ENCODE results near the gene CDC23. TPM values are rescaled to one million over a fixed set of nuclear protein-coding genes. Genes with fewer than 3 reads are reported as not detected.
"Not testable (repeated sequence)": the region's sequence is repeated elsewhere in the genome, so short reads cannot be mapped to it uniquely, and the experiment has no call there.

Gene CDC23
- total RNA-seq, 4 donors from 2014 or later = 17.5 to 31.0 (median 22.5) TPM

GRCh38 chr5:138149530-138149929, 63.6 kb downstream of the CDC23 start:
- DNase-seq = no peak
- H3K4me3 ChIP-seq (replicated peaks in 1 of 3) = no peak overlapping the region
- intact Hi-C loops (cut with DNase I) = no loop called here
- H3K36me3 ChIP-seq = no peaks in the 10 kb centered on the region
- H3K4me1 ChIP-seq = no peaks in the 10 kb centered on the region
- 55 to 57% methylated on average over 3 of the region's 3 CpGs for WGBS, 2 donors
- H3K27me3 ChIP-seq = no peaks in the 10 kb centered on the region
- no peak overlapping the region for H3K27ac ChIP-seq
- H3K9me3 ChIP-seq = no peaks in the 10 kb centered on the region
- no peak for TF ChIP-seq POLR2A (IDR thresholded peaks at IDR 0.05)
- TF ChIP-seq, protein P1, sequence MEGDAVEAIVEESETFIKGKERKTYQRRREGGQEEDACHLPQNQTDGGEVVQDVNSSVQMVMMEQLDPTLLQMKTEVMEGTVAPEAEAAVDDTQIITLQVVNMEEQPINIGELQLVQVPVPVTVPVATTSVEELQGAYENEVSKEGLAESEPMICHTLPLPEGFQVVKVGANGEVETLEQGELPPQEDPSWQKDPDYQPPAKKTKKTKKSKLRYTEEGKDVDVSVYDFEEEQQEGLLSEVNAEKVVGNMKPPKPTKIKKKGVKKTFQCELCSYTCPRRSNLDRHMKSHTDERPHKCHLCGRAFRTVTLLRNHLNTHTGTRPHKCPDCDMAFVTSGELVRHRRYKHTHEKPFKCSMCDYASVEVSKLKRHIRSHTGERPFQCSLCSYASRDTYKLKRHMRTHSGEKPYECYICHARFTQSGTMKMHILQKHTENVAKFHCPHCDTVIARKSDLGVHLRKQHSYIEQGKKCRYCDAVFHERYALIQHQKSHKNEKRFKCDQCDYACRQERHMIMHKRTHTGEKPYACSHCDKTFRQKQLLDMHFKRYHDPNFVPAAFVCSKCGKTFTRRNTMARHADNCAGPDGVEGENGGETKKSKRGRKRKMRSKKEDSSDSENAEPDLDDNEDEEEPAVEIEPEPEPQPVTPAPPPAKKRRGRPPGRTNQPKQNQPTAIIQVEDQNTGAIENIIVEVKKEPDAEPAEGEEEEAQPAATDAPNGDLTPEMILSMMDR (IDR thresholded peaks at IDR 0.05) = no peak

DNA sequence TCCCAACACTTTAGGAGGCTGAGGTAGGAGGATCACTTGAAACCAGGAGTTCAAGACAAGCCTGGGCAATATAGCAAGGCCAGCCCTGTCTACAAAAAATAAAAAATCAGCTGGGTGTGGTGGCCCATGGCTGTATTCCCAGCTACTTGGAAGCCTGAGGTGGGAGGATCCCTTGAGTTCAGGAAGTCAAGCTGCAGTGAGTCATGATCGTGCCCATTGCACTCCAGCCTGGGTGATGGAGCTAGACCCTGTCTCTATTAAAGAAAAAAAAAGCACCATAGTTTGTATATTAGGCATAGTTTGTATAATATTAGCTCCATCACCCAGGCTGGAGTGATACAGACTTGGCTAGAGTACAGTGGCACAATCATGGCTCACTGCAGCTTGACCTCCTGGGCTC, 64.3 kb downstream of the CDC23 start:
- no peaks in the 10 kb centered on the region for H3K9me3 ChIP-seq
- H3K4me1 ChIP-seq = no peaks in the 10 kb centered on the region
- intact Hi-C loops (cut with DNase I) = no loop called here
- 67 to 74% methylated on average over 1 of the region's 1 CpG for WGBS, 2 donors
- H3K27ac ChIP-seq = no peak overlapping the region
- H3K4me3 ChIP-seq (replicated peaks in 1 of 3) = no peak overlapping the region
- no peak for TF ChIP-seq POLR2A (IDR thresholded peaks at IDR 0.05)
- no peak for DNase-seq
- H3K36me3 ChIP-seq = no peaks in the 10 kb centered on the region
- no peaks in the 10 kb centered on the region for H3K27me3 ChIP-seq

- intact Hi-C loops (cut with DNase I); DNase-seq; H3K27ac ChIP-seq; H3K36me3 ChIP-seq; H3K9me3 ChIP-seq; H3K4me3 ChIP-seq (replicated peaks in 1 of 3); H3K27me3 ChIP-seq; H3K4me1 ChIP-seq: not testable (repeated sequence)
- 91 to 92% methylated on average over 6 of the region's 6 CpGs for WGBS, 2 donors
Measured at GRCh38 chr5:138143578-138143977, 69.5 kb downstream of the CDC23 start.

DNA sequence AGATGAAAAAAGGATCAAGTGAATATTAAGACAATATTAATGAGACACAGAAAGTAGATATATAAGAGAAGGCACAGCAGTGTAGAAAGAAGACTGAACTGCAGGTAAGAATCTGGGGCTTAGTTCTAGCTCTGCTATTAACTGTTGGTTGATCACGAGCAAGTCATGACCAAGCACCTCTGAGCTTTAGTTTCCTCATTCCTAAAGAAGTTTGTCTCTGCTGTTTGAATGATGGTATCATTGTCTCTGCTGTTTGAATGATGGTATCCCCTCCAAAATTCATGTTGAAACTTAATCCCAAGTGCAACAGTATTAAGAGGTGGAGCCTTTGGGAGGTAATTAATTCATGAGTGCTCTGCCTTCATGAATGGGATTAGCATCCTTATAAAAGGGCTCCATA, 71.4 kb downstream of the CDC23 start:
- Histone ChIP-seq H3K27me3 (no peaks in the 10 kb centered on the region), H3K36me3 (no peaks in the 10 kb centered on the region), H3K4me1 (no peaks in the 10 kb centered on the region), H3K27ac (no peak overlapping the region), H3K4me3 (replicated peaks in 1 of 3) (no peak overlapping the region), H3K9me3 (no peaks in the 10 kb centered on the region)
- no peak for DNase-seq
- TF ChIP-seq POLR2A (IDR thresholded peaks at IDR 0.05) = no peak
- TF ChIP-seq, protein P1 (IDR thresholded peaks at IDR 0.05) = no peak
- intact Hi-C loops (cut with DNase I) = no loop called here
- 60 to 73% methylated on average over 1 of the region's 1 CpG for WGBS, 2 donors

- intact Hi-C loops (cut with DNase I) = no loop called here
- H3K4me1 ChIP-seq = no peaks in the 10 kb centered on the region
- 22 to 29% methylated on average over 4 of the region's 4 CpGs for WGBS, 2 donors
- H3K36me3 ChIP-seq = no peaks in the 10 kb centered on the region
- no peak for TF ChIP-seq POLR2A (IDR thresholded peaks at IDR 0.05)
- TF ChIP-seq, protein P1 (IDR thresholded peaks at IDR 0.05) = no peak
- H3K9me3 ChIP-seq = no peaks in the 10 kb centered on the region
- no peak overlapping the region for H3K27ac ChIP-seq
- DNase-seq = no peak
- H3K4me3 ChIP-seq (replicated peaks in 1 of 3) = no peak overlapping the region
- no peaks in the 10 kb centered on the region for H3K27me3 ChIP-seq
Measured at GRCh38 chr5:138140268-138140667, 72.9 kb downstream of the CDC23 start.

- WGBS, 2 donors = 52 to 56% methylated on average over 3 of the region's 3 CpGs
- peak overlapping the region in 1 of 3 donors; percentile 47 for H3K4me3 ChIP-seq (replicated peaks in 1 of 3)
Measured at GRCh38 chr5:138139781-138140090, 73.4 kb downstream of the CDC23 start.

More at GRCh38 chr5:138139781-138140090, 73.4 kb downstream of the CDC23 start:
- H3K4me1 ChIP-seq = no peaks in the 10 kb centered on the region
- H3K27ac ChIP-seq = no peak overlapping the region
- no peaks in the 10 kb centered on the region for H3K9me3 ChIP-seq
- no peaks in the 10 kb centered on the region for H3K27me3 ChIP-seq
- TF ChIP-seq, protein P1 (IDR thresholded peaks at IDR 0.05) = no peak
- TF ChIP-seq POLR2A (IDR thresholded peaks at IDR 0.05) = no peak
- DNase-seq = no peak
- intact Hi-C loops (cut with DNase I) = loop anchor here (10.0 kb wide), 1 partner anchor 515 kb away; no protein-coding TSS in a partner anchor
- H3K36me3 ChIP-seq = no peaks in the 10 kb centered on the region
